Myocyte (in vitro differentiated cells): ENCODE results near the gene HMX2. TPM values are rescaled to one million over a fixed set of nuclear protein-coding genes. Genes with fewer than 3 reads are reported as not detected.

Experiments used
- DNase-seq: peaks from one replicate; pipeline ENCODE4 v3.0.0-alpha.2; 2012; ENCODE audit warnings: low read depth
- total RNA-seq: library from RNA; depleted of rRNA; stranded (reverse); fragments of >200 nt; gene quantifications from 2 replicates; pipeline ENCODE4 v1.2.3, GENCODE V29; 2014

Gene HMX2
- total RNA-seq, 1 donor from 2014 or later, result not detected

- no peak for DNase-seq
Measured at GRCh38 chr10:123180101-123181090, 32.5 kb downstream of the HMX2 start.

- no peak for DNase-seq
Measured at GRCh38 chr10:123183724-123184123, 35.8 kb downstream of the HMX2 start.

GRCh38 chr10:123187781-123188180 lies 39.8 kb downstream of the HMX2 start:
- no peak for DNase-seq

- DNase-seq, result no peak
Measured at GRCh38 chr10:123191886-123192285, 44.0 kb downstream of the HMX2 start.

GRCh38 chr10:123194056-123194455 lies 46.1 kb downstream of the HMX2 start:
- DNase-seq, result no peak

Other genes starting within 250 kb of the HMX2 start
- not detected in 2 replicates for gene FAM24A, start 237.5 kb upstream of the HMX2 start, total RNA-seq
- gene C10orf88, start 193.9 kb upstream of the HMX2 start, total RNA-seq, result 14.6 and 14.8 TPM in 2 replicates
- gene PSTK, start 167.7 kb upstream of the HMX2 start, total RNA-seq, result 6.8 and 6.9 TPM in 2 replicates
- 7.9 and 86.1 TPM in 2 replicates for gene IKZF5, start 139.3 kb upstream of the HMX2 start, total RNA-seq
- 5.9 and 8.1 TPM in 2 replicates for gene ACADSB, start 139.1 kb upstream of the HMX2 start, total RNA-seq
- gene HMX3, start 12.2 kb upstream of the HMX2 start, total RNA-seq, result 0.47 TPM in 1 of 2 replicates, not detected in the other
- gene BUB3, start 6.3 kb downstream of the HMX2 start, total RNA-seq, result 138 and 170 TPM in 2 replicates